SKM-1 treated with dmso at 0.1 percent for 144 hours (cell line): ENCODE data around the gene MIXL1.
"Not testable (repeated sequence)": the region's sequence is repeated elsewhere in the genome, so short reads cannot be mapped to it uniquely, and the experiment has no call there.

Source experiments
- DNase-seq: peaks from one replicate; lab custom pipeline; 2025; ENCODE audit not compliant: unreplicated experiment; lab: John Stamatoyannopoulos, UW

MIXL1 gene

GRCh38 chr1:226212545-226212944 lies 10.9 kb upstream of the MIXL1 start:
- no peak for DNase-seq

- DNase-seq, result no peak
These were observed 8.2 kb upstream of the MIXL1 start for GRCh38 chr1:226215239-226215638.

DNA sequence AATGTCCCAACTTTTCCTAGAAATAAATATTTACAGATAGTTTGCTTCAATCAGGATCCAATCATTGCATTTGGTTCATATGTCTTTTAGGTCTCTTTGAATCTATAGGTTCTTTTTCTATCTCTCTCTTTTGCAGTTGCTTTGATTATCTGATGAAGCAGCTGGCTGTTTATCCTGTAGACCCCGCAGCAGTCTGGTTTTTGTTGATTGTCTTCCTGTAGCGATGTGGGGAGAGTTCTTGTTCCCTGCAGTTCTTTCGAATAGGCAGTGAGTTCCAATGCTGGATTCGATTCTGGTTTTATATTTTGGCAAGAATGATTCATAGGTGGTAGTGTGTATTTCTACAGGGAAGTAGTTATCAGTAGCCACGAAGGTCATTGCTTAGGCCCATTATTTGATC lies 7.4 kb upstream of the MIXL1 start:
- DNase-seq, result no peak

GRCh38 chr1:226217273-226217672 lies 6.2 kb upstream of the MIXL1 start:
- DNase-seq, result no peak

- DNase-seq, result no peak
These were observed 2.8 kb upstream of the MIXL1 start for GRCh38 chr1:226220473-226221189.

GRCh38 chr1:226222686-226223085 lies 778 bp upstream of the MIXL1 start:
- no peak for DNase-seq

DNA sequence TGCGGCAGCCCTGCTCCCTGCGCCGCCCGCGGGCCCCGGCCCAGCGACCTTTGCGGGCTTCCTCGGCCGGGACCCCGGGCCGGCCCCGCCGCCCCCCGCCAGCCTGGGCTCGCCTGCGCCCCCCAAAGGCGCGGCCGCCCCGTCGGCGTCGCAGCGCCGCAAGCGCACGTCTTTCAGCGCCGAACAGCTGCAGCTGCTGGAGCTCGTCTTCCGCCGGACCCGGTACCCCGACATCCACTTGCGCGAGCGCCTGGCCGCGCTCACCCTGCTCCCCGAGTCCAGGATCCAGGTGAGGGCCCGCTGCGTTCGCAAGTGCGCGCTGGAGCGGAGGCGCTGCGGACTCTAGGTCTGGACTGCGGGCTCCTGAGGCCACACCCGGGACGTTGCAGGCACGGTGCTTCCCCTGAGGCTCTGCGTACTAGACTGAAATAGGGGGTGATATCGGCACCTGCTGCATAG lies 351 bp downstream of the MIXL1 start:
- DNase-seq, result no peak

DNA sequence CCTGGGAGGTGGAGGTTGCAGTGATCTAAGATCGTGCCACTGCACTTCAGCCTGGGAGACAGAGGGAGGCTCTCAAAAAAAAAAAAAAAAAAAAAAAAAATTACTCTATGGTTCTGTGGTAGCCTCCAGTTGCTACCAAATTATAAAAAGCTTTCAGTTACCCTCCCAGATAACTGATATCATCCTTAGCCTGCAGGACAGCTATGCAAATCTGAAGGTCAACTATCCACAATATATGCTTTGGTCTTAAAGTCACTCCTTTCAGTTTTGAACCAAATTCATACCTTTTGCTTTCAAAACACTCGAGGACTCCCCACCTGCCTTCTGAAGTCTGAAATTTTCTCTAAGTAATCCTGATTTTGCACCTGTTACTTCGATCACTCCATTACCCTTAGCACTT lies 3.1 kb downstream of the MIXL1 start:
- DNase-seq, result no peak

GRCh38 chr1:226233293-226233692 lies 9.8 kb downstream of the MIXL1 start:
- no peak for DNase-seq

DNA sequence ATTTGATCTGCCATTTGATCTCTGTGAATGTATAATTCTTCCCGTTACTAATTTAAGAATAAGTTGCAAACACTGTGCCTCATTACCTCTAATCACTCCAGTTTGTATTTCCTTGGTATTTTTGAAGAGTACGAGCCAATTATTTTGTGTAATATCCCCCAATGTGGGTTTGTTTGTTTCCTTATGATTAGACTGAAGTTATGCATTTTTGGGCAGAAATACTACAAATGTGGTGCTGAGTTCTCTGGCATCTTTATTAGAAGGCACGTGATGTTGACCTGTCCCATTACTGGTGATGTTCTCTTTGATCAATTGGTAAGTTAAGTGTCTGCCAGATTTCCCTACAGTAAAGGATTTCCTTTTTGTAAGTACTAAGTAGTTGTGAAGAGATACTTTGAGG lies 10.3 kb downstream of the MIXL1 start:
- DNase-seq, result no peak

DNA sequence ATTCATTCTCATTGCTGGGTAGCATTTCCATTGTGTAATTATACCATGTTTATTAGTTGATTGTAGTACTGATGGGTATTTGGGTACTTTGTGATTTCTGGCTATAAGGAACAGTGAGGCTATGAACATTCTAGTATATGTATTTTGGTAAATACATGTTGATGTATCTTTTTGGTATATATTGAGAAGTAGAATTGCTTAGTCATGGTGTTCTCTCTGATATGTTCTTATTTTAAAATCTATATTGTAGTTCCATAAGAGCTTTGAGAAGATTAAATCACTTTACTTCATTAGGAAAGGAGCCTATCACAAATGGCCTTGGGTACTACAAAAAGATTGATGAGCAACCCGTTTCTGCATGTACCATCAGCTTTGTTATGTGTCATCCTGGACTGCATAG lies 13.4 kb downstream of the MIXL1 start:
- no peak for DNase-seq

DNA sequence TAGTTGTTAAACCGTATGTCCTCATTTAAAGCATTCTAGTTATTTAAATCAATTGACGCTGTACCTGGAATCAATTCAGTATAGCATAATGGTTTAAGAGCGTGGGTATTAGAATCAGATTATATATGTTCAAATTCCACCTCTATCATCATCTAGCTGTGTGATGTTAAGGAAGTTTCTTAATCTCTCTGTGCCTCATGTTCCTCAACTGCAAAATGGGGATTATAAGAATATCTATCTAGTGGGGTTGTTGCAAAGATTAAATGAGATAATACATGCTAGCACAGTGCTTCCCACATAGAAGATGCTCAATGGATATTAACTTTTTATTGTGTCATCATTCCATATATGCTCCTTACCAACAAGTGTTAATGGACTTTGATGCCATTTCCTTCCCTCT lies 16.0 kb downstream of the MIXL1 start:
- DNase-seq, result no peak

DNA sequence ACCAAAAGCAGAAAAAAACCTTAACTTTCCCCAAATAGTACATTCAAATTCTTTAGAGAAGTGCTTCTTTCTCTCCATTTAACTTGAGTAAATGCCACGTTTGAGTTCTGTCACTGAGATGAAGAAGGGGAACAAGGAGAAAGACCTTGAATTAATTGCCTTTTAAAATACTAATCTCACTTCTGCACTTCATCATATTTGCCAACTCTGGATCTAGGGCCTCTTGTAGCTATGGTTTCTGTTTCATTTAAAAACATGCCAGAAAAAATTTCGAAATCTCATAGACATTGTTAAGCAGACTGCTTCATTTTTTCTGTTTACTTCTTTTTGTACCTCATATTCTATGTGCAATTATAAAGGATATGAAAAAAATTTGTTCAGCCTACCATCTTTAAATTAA lies 24.6 kb downstream of the MIXL1 start:
- peak; percentile 44 for DNase-seq

GRCh38 chr1:226248796-226249195 lies 25.3 kb downstream of the MIXL1 start:
- no peak for DNase-seq

DNA sequence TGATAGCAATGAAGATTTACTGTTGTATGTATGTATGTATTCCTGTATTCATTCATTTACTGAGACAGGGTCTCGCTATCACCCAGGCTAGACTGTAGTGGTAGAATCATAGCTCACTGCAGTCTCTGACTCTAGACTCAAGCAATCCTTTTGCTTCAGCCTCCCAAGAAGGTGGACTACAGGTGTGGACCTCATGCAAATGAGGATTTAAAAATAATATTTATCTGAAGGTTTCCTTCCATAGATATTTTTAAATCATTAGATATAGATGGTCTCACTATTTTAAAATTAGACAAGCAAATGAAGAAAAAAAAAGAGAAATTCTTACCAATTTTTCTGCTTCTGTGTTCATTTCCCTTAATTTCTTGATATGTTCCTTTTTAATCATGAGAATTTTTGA lies 27.0 kb downstream of the MIXL1 start:
- DNase-seq, result no peak

DNA sequence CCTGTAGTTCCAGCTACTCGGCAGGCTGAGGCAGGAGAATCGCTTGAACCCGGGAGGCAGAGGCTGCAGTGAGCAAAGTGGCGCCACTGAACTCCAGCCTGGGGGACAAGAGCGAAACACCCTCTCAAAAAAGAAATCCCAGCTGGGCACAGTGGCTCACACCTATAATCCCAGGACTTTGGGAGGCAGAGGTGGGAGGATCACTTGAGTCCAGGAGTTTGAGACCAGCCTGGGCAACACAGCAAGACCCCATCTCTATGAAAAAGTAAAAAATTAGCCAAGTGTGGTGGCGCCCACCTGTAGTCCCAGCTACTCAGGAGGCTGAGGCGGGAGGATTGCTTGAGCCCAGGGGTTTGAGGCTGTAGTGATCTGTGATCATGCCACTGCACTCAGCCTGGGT lies 29.4 kb downstream of the MIXL1 start:
- not testable (repeated sequence) for DNase-seq

DNA sequence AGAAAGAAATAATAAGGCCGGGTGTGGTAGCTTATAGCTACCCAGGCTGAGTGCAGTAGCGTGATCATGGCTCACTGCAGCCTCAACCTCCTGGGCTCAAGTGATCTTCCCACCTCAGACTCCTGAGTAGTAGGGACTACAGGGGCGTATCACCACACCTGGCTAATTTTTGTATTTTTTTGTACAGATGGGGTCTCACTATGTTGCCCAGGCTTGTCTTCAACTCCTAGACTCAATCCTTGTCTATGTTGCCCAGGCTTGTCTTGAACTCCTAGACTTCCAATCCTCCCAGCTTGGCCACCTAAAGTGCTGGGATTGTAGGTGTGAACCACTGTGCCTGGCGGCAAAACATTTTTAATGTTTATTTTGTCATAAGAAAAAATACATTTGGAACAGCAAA lies 30.5 kb downstream of the MIXL1 start:
- no peak for DNase-seq

- no peak for DNase-seq
These were observed 31.9 kb downstream of the MIXL1 start for GRCh38 chr1:226255380-226255779.

- no peak for DNase-seq
These were observed 38.4 kb downstream of the MIXL1 start for GRCh38 chr1:226261818-226262217.

GRCh38 chr1:226268421-226269124 lies 45.1 kb downstream of the MIXL1 start:
- no peak for DNase-seq

- not testable (repeated sequence) for DNase-seq
These were observed 48.9 kb downstream of the MIXL1 start for GRCh38 chr1:226272233-226272902.

- DNase-seq, result no peak
These were observed 50.7 kb downstream of the MIXL1 start for GRCh38 chr1:226274138-226274537.
